OCI-LY3 (cell line): ENCODE measurements around the gene TSPAN1.

ENCODE experiments used
- H2AFZ ChIP-seq: fragments of 200-600, 300-600 bp; shearing (Covaris generic); 2 replicates; pipeline ENCODE4 v1.6.0; 2014; ENCODE audit warnings: antibody characterized with exemption, low read depth, low read length
- H3K27ac ChIP-seq: fragments of 200-600, 300-600 bp; sonication (generic); 2 replicates; pipeline ENCODE4 v1.5.1; 2014; ENCODE audit warnings: mild to moderate bottlenecking, low read length, moderate library complexity, mixed read lengths
- H3K27me3 ChIP-seq: fragments of 200-600, 300-600 bp; sonication (generic); 2 replicates; pipeline ENCODE4 v1.6.1; 2014; ENCODE audit warnings: low read depth, low read length, mixed read lengths
- H3K36me3 ChIP-seq: fragments of 200-600, 300-600 bp; sonication (generic); replicated peaks from 2 replicates; pipeline ENCODE3; 2014; ENCODE audit warnings: low read depth, low read length, mixed read lengths
- H3K4me1 ChIP-seq: fragments of 300-600, 200-600 bp; sonication (generic); 2 replicates; pipeline ENCODE4 v1.6.1; 2014; ENCODE audit warnings: low read length, mixed read lengths
- H3K4me2 ChIP-seq: fragments of 200-600, 300-600 bp; sonication (generic); 2 replicates; pipeline ENCODE4 v1.6.1; 2014; ENCODE audit warnings: low read length, mixed read lengths
- H3K4me3 ChIP-seq: fragments of 300-600, 200-600 bp; sonication (generic); 2 replicates; pipeline ENCODE4 v1.5.1; 2014; ENCODE audit warnings: antibody characterized with exemption, mild to moderate bottlenecking, low read length, moderate library complexity
- H3K79me2 ChIP-seq: fragments of 300-600, 200-600 bp; shearing (Covaris generic); 2 replicates; pipeline ENCODE4 v1.6.1; 2014; ENCODE audit warnings: mild to moderate bottlenecking, low read length, mixed read lengths
- H3K9ac ChIP-seq: fragments of 300-600, 200-600 bp; shearing (Covaris generic); 2 replicates; pipeline ENCODE4 v1.6.0; 2014; ENCODE audit warnings: mild to moderate bottlenecking, low read length, moderate library complexity
- H3K9me3 ChIP-seq: fragments of 200-600, 300-600 bp; shearing (Covaris generic); 2 replicates; pipeline ENCODE4 v1.6.1; 2014; ENCODE audit warnings: low read length, mixed read lengths; ENCODE audit not compliant: insufficient read depth
- H4K20me1 ChIP-seq: fragments of 200-600, 300-600 bp; sonication (generic); 2 replicates; pipeline ENCODE4 v1.6.1; 2016; ENCODE audit warnings: low read length, mixed read lengths; ENCODE audit not compliant: insufficient read depth
- EZH2phosphoT487 ChIP-seq: fragments of 200-600 bp; shearing (Covaris generic); IDR thresholded peaks from 2 replicates; pipeline ENCODE4 v1.6.1; 2018; ENCODE audit warnings: antibody characterized with exemption, mixed run types, low read depth
- TF ChIP-seq, protein P1 (sequence below): fragments of 200-600, 300-600 bp; sonication (generic); IDR thresholded peaks from 2 replicates; pipeline ENCODE4 v1.5.1; 2014; ENCODE audit warnings: antibody characterized with exemption, low read length, low read depth

Gene TSPAN1

DNA sequence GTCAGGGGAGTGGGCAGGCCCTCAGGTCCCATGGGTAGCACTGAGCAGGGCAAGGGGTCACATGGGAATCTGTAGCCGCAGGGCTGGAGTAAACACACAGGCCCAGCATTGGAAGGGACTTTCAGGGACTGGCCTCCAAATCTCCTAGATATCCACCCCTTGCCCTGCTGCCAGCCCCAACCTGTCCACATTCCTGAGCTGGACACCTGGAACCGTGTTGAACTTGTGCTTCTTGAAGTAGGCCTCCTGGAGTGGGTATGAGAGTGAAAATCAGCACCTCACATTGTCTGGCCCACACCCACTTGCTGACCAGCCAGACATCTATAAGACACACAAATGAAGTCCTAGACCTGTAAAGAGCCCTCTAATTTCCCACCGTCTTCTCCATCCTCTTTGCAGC, 15.7 kb downstream of the TSPAN1 start:
- Histone ChIP-seq H2AFZ (no peak overlapping the region), H3K9me3 (no peaks in the 10 kb centered on the region), H3K9ac (no peak overlapping the region), H3K4me1 (no peaks in the 10 kb centered on the region), H3K36me3 (no peaks in the 10 kb centered on the region), H3K4me3 (no peak overlapping the region), H3K4me2 (no peak overlapping the region), H3K79me2 (no peaks in the 10 kb centered on the region), H4K20me1 (no peaks in the 10 kb centered on the region), H3K27ac (no peak overlapping the region), H3K27me3 (no peaks in the 10 kb centered on the region)
- TF ChIP-seq, protein P1, sequence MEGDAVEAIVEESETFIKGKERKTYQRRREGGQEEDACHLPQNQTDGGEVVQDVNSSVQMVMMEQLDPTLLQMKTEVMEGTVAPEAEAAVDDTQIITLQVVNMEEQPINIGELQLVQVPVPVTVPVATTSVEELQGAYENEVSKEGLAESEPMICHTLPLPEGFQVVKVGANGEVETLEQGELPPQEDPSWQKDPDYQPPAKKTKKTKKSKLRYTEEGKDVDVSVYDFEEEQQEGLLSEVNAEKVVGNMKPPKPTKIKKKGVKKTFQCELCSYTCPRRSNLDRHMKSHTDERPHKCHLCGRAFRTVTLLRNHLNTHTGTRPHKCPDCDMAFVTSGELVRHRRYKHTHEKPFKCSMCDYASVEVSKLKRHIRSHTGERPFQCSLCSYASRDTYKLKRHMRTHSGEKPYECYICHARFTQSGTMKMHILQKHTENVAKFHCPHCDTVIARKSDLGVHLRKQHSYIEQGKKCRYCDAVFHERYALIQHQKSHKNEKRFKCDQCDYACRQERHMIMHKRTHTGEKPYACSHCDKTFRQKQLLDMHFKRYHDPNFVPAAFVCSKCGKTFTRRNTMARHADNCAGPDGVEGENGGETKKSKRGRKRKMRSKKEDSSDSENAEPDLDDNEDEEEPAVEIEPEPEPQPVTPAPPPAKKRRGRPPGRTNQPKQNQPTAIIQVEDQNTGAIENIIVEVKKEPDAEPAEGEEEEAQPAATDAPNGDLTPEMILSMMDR = no peak
- no peak for TF ChIP-seq EZH2phosphoT487

DNA sequence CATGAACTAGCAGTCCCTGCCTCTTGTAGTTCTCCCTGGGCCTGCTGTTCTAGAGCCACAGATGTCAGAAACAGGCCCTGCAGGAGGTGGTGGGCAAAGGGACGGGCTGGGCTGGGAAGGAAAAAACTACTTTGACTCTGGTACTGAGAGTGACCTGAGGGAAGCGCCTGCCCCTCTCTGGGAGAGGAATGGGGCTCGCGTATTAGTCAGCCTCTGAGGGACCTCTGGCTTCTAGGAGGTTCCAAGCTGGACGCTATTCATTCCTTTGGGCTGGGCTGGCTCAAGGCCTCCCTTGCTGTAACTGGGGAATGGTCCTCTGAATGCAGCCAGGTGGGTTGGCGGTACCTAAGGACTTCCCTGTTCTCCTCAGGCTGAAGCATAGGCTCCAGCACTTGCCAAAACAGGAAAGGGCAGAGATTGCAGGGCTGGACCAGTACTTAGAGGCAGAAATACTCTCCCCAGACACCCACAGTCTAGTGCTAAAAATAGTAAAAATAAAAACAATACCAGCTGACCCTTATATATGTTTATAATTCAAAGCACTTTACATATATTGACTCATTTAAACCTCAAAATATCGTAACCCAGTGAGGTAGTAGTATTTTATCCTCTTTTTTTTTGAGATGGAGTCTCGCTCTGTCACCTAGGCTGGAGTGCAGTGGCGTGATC, 16.3 kb downstream of the TSPAN1 start:
- H3K4me2 ChIP-seq = no peak overlapping the region
- H3K27ac ChIP-seq = no peak overlapping the region
- TF ChIP-seq, protein P1 = no peak
- TF ChIP-seq EZH2phosphoT487 = no peak
- no peaks in the 10 kb centered on the region for H3K79me2 ChIP-seq
- H3K9me3 ChIP-seq = no peaks in the 10 kb centered on the region
- H3K27me3 ChIP-seq = no peaks in the 10 kb centered on the region
- no peaks in the 10 kb centered on the region for H3K4me1 ChIP-seq
- H3K9ac ChIP-seq = no peak overlapping the region
- H3K36me3 ChIP-seq = no peaks in the 10 kb centered on the region
- H3K4me3 ChIP-seq = no peak overlapping the region
- no peaks in the 10 kb centered on the region for H4K20me1 ChIP-seq
- H2AFZ ChIP-seq = no peak overlapping the region

DNA sequence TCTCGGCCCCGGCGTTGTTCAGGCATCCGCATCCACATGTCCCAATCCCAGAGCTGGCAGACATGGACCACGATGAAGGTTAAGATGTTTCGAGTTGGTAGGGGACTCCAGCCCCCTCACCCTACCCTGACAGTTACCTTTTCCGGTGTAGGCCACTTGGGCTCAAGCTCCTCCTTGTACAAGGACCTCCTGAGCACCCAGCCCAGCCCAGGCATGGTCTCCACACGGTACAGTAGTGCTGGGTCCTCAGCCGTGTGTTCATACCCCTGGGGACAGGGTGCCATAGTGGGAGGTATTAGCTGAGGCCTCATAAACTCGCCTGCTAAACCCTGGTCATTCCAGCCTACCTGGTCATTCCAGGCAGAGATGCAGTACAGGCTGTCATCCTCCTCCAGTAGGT, 17.3 kb downstream of the TSPAN1 start:
- Histone ChIP-seq H3K79me2 (0 out of 2 replicates have a peak, but pooled peaks cover 1% of the 10 kb centered on the region), H3K4me1 (0 out of 2 replicates have a peak, but pooled peaks cover under 1% of the 10 kb centered on the region), H3K27me3 (no peaks in the 10 kb centered on the region), H2AFZ (no peak overlapping the region), H3K27ac (no peak overlapping the region), H3K4me3 (no peak overlapping the region), H3K36me3 (no peaks in the 10 kb centered on the region), H4K20me1 (no peaks in the 10 kb centered on the region), H3K9me3 (no peaks in the 10 kb centered on the region), H3K9ac (no peak overlapping the region), H3K4me2 (no peak overlapping the region)
- TF ChIP-seq, protein P1 = no peak
- no peak for TF ChIP-seq EZH2phosphoT487

DNA sequence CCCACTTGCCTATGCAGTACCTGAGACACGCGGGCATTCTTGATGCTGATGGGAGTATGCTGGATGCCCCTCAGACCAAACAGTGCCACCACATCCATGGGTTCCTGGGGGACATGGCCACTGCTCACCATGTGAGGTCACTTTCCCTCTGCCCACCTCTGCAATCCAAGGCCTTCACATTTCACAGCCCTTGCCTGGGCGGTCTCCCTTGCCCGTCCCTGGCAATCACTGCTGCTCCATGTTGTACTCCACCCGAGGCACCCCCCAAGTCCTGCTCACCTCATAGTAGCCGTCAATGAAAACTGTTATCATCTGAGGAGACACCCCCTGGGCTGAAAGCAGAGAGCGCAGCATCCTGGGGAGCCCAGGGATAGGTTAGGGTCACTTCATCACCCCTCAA, 18.4 kb downstream of the TSPAN1 start:
- Histone ChIP-seq H3K4me2 (no peak overlapping the region), H3K79me2 (0 out of 2 replicates have a peak, but pooled peaks cover 2% of the 10 kb centered on the region), H4K20me1 (no peaks in the 10 kb centered on the region), H3K4me1 (peaks cover 7% of the 10 kb centered on the region), H3K9ac (no peak overlapping the region), H3K4me3 (no peak overlapping the region), H2AFZ (no peak overlapping the region), H3K9me3 (no peaks in the 10 kb centered on the region), H3K27ac (no peak overlapping the region), H3K27me3 (no peaks in the 10 kb centered on the region), H3K36me3 (no peaks in the 10 kb centered on the region)
- TF ChIP-seq, protein P1 = no peak
- TF ChIP-seq EZH2phosphoT487 = no peak
